ENCODE measurements around the gene OSTF1. TPM values are rescaled to one million over a fixed set of nuclear protein-coding genes. Genes with fewer than 3 reads are reported as not detected.

OSTF1 gene
- total and polyA plus RNA-seq, 12 donors = 15.8 to 37.7 (median 20.7) TPM

DNA sequence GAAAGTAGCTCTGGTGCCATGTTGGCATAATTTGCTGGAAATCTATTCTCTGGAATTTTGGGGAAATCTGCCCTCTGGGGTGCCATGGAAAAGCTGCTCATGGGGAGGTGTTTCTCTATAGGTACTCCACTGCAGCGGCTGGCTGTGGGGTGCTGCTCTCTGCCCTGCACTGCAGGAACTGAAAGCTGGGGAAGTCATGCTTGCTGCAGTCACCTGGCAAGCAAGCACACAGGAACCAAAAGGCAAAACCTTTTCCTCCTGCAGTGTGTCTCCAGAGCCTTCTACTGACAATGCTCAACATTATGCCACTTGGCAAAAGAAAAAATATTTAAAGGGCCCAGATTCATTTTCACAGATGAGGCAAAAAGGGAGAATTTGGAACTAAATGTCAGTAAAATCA, 34.4 kb upstream of the OSTF1 start:
- no peak for DNase-seq
- Histone ChIP-seq H3K9me3 (peaks cover 0 to 5% (median 0%) of the 10 kb centered on the region in 11 donors), H3K27ac (no peak overlapping the region), H3K36me3 (no peaks in the 10 kb centered on the region), H3K27me3 (no peaks in the 10 kb centered on the region), H3K4me1 (no peaks in the 10 kb centered on the region), H3K4me3 (no peak overlapping the region)
- no peak for TF ChIP-seq CTCF (IDR thresholded peaks at IDR 0.05)
- WGBS, 2 donors = 83 to 94% methylated on average over 1 of the region's 1 CpG
- no peak for ATAC-seq
- intact Hi-C loops (cut with DNase I) = no loop called here

- H3K9me3 ChIP-seq = peaks cover 0 to 10% (median 0%) of the 10 kb centered on the region in 11 donors
- WGBS, 2 donors = 79% methylated on average over 5 of the region's 5 CpGs
- intact Hi-C loops (cut with DNase I) = no loop called here
- ATAC-seq = no peak
- DNase-seq = no peak
- no peaks in the 10 kb centered on the region for H3K27me3 ChIP-seq
- H3K27ac ChIP-seq = no peak overlapping the region
- no peaks in the 10 kb centered on the region for H3K4me1 ChIP-seq
- no peak overlapping the region for H3K4me3 ChIP-seq
- H3K36me3 ChIP-seq = no peaks in the 10 kb centered on the region
- TF ChIP-seq CTCF (IDR thresholded peaks at IDR 0.05) = no peak
These were observed 33.8 kb upstream of the OSTF1 start for GRCh38 chr9:75054368-75055001.

DNA sequence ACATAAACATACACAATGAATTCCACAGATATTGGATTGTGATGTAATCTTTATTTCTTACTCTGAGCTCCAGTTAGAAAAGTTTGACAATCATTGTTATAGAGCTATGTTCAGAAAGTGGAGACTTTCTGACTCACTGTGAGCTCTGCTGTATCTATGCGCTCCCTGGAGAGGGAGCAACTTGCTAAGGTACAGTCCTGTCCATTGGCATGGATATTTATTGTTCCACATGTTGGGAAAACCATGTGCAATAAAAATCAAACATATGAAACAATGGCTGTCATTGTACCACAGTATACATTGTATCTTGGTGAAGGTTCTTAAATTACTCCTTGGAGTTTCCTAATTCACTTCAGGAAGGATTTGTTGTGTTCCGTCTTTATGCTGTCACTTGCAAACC, 27.1 kb upstream of the OSTF1 start:
- Histone ChIP-seq H3K27me3 (no peaks in the 10 kb centered on the region), H3K36me3 (peaks cover 0 to 57% (median 7%) of the 10 kb centered on the region in 9 donors), H3K9me3 (peaks cover 0 to 12% (median 0%) of the 10 kb centered on the region in 11 donors), H3K4me3 (no peak overlapping the region), H3K27ac (no peak overlapping the region), H3K4me1 (peaks cover 0 to 5% (median 0%) of the 10 kb centered on the region in 9 donors)
- ATAC-seq = no peak
- intact Hi-C loops (cut with DNase I) = no loop called here
- TF ChIP-seq CTCF (IDR thresholded peaks at IDR 0.05) = no peak
- DNase-seq = no peak
- 95 to 98% methylated on average over 2 of the region's 2 CpGs for WGBS, 2 donors

DNA sequence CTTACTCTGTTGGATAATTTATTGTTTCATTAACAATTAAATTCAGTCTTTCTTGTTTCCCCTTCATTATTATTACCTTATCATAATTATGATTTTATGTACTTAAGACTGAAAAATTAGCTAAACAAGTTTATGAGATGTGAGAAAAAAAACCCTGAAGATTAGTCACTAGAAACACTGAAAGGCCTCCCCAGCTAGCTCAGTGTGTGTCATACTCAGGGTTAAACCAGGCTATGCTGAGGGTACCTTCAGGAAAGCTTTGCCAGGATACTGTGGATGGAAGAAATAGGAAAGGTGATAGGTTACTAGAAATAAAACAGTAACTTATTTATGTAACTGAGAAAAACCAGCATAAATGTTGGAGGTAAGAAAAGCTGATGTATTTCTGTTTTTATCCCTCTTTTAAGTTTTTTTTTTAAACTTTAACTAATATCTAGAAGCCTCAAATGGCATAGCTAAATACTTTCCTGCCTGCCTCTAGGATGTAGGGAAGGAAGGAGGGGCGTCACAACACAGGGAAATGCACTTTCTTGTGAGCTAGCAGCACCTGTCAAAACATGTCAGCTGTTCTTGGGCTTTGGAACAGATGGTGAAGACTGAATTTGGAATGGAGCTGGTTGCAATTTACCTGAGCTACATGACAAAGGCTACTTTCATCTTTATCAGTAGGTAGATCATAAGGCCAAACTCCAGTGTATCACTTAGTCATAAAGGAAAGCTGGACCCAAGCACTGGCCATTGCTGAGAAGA, 24.6 kb upstream of the OSTF1 start:
- no peak for TF ChIP-seq CTCF (IDR thresholded peaks at IDR 0.05)
- Histone ChIP-seq H3K4me1 (peaks cover 0 to 5% (median 0%) of the 10 kb centered on the region in 9 donors), H3K27me3 (no peaks in the 10 kb centered on the region), H3K9me3 (peaks cover 0 to 10% (median 0%) of the 10 kb centered on the region in 11 donors), H3K27ac (peak overlapping the region in 3 of 10 donors; percentile 2 to 28 (median 6)), H3K36me3 (peaks cover 0 to 81% (median 7%) of the 10 kb centered on the region in 9 donors), H3K4me3 (no peak overlapping the region)
- WGBS, 2 donors = 85 to 87% methylated on average over 1 of the region's 1 CpG
- intact Hi-C loops (cut with DNase I) = no loop called here
- DNase-seq = no peak
- no peak for ATAC-seq

All from heart right ventricle (tissue), 16 donors.